H9 (cell line): Measurements from ENCODE around the gene GPR146. TPM values are rescaled to one million over a fixed set of nuclear protein-coding genes. Genes with fewer than 3 reads are reported as not detected.
A peak's percentile ranks its signal among the peaks of the same experiment; 100 is the strongest.

Experiments
- DNase-seq: peaks from one replicate; pipeline ENCODE4 v3.0.0-alpha.2; 2017
- H2AFZ ChIP-seq: one replicate; pipeline ENCODE4 v1.6.1; 2013; ENCODE audit warnings: mild to moderate bottlenecking, low read length, control low read depth, moderate library complexity
- H2AK5ac ChIP-seq: 2 replicates; pipeline ENCODE4 v1.6.1; 2013; ENCODE audit warnings: low read length, control low read depth, mixed read lengths; ENCODE audit not compliant: insufficient read length
- H2BK120ac ChIP-seq: one replicate; pipeline ENCODE4 v1.6.1; 2013; ENCODE audit warnings: low read depth, mild to moderate bottlenecking, low read length, control low read depth, inconsistent platforms; ENCODE audit not compliant: poor library complexity, severe bottlenecking
- H2BK12ac ChIP-seq: 2 replicates; pipeline ENCODE4 v1.6.1; 2013; ENCODE audit warnings: low read length, control low read depth, mixed read lengths, low read depth; ENCODE audit not compliant: insufficient read length
- H2BK15ac ChIP-seq: 2 replicates; pipeline ENCODE4 v1.6.1; 2013; ENCODE audit warnings: low read depth, low read length, control low read depth
- H2BK20ac ChIP-seq: one replicate; pipeline ENCODE4 v1.6.1; 2013; ENCODE audit warnings: low read depth, mild to moderate bottlenecking, low read length, control low read depth, inconsistent platforms; ENCODE audit not compliant: poor library complexity, severe bottlenecking
- H2BK5ac ChIP-seq: 2 replicates; pipeline ENCODE4 v1.6.1; 2013; ENCODE audit warnings: low read length, control low read depth, mixed read lengths; ENCODE audit not compliant: insufficient read length
- H3K14ac ChIP-seq: 2 replicates; pipeline ENCODE4 v1.6.1; 2013; ENCODE audit warnings: low read length, control low read depth; ENCODE audit not compliant: insufficient read depth
- H3K18ac ChIP-seq: 2 replicates; pipeline ENCODE4 v1.6.1; 2013; ENCODE audit warnings: low read depth, mild to moderate bottlenecking, mixed read lengths, low read length, control low read depth; ENCODE audit not compliant: insufficient read length
- H3K23ac ChIP-seq: 2 replicates; pipeline ENCODE4 v1.6.1; 2013; ENCODE audit warnings: low read length, control low read depth, mixed read lengths, low read depth; ENCODE audit not compliant: insufficient read length
- H3K23me2 ChIP-seq: 2 replicates; pipeline ENCODE4 v1.6.1; 2013; ENCODE audit warnings: low read depth, mild to moderate bottlenecking, mixed read lengths, low read length, control low read depth; ENCODE audit not compliant: insufficient read length, poor library complexity, severe bottlenecking
- H3K27ac ChIP-seq: 2 replicates; pipeline ENCODE4 v1.5.1; 2013; ENCODE audit warnings: low read length, control low read depth, mixed read lengths, low read depth; ENCODE audit not compliant: insufficient read length
- H3K27me3 ChIP-seq: 2 replicates; pipeline ENCODE4 v1.6.1; 2013; ENCODE audit warnings: low read length, control low read depth, inconsistent platforms; ENCODE audit not compliant: insufficient read depth
- H3K4ac ChIP-seq: 2 replicates; pipeline ENCODE4 v1.6.1; 2013; ENCODE audit warnings: low read depth, mild to moderate bottlenecking, control low read depth, inconsistent platforms, low read length, moderate library complexity
- H3K4me1 ChIP-seq: 2 replicates; pipeline ENCODE4 v1.6.1; 2013; ENCODE audit warnings: low read length, control low read depth, inconsistent platforms; ENCODE audit not compliant: insufficient read depth
- H3K4me2 ChIP-seq: 2 replicates; pipeline ENCODE4 v1.6.1; 2013; ENCODE audit warnings: low read length, control low read depth, mixed read lengths; ENCODE audit not compliant: insufficient read length, insufficient read depth
- H3K56ac ChIP-seq: 2 replicates; pipeline ENCODE4 v1.6.1; 2013; ENCODE audit warnings: low read depth, mild to moderate bottlenecking, mixed read lengths, low read length, control low read depth; ENCODE audit not compliant: insufficient read length
- H3K79me1 ChIP-seq: 2 replicates; pipeline ENCODE4 v1.6.1; 2013; ENCODE audit warnings: low read depth, mild to moderate bottlenecking, moderate library complexity, low read length, control low read depth, inconsistent platforms; ENCODE audit not compliant: insufficient read depth, poor library complexity, severe bottlenecking
- H3K79me2 ChIP-seq: 2 replicates; pipeline ENCODE4 v1.6.1; 2013; ENCODE audit warnings: low read length, control low read depth, inconsistent platforms; ENCODE audit not compliant: insufficient read depth
- H3K9ac ChIP-seq: 2 replicates; pipeline ENCODE4 v1.6.1; 2013; ENCODE audit warnings: low read length, control low read depth, mixed read lengths; ENCODE audit not compliant: insufficient read length; ENCODE audit errors: extremely low read depth
- H3K9me3 ChIP-seq: one replicate; pipeline ENCODE4 v1.6.1; 2013; ENCODE audit warnings: low read depth, low read length, inconsistent platforms; ENCODE audit not compliant: control insufficient read depth
- H3T11ph ChIP-seq: one replicate; pipeline ENCODE4 v1.6.1; 2013; ENCODE audit warnings: mild to moderate bottlenecking, low read length, control low read depth, inconsistent platforms
- H4K20me1 ChIP-seq: one replicate; pipeline ENCODE4 v1.6.1; 2013; ENCODE audit not compliant: control insufficient read depth, insufficient read length, insufficient read depth
- H4K5ac ChIP-seq: 2 replicates; pipeline ENCODE4 v1.6.1; 2013; ENCODE audit warnings: low read depth, mild to moderate bottlenecking, mixed read lengths, low read length, control low read depth; ENCODE audit not compliant: insufficient read length
- H4K8ac ChIP-seq: replicated peaks from 2 replicates; pipeline ENCODE4 v1.6.1; 2013; ENCODE audit warnings: low read length, control low read depth, mixed read lengths, low read depth; ENCODE audit not compliant: insufficient read length
- H4K91ac ChIP-seq: 2 replicates; pipeline ENCODE4 v1.6.1; 2013; ENCODE audit warnings: low read depth, mild to moderate bottlenecking, moderate library complexity, mixed read lengths, low read length, control low read depth; ENCODE audit not compliant: insufficient read length
- H3K27ac Mint-ChIP-seq, 3 experiments: 2 replicates in 2 of 3; 3 replicates in 1 of 3; pipeline ENCODE4 v1.8.0; 2020 to 2021; ENCODE audit warnings: mixed read lengths in 3 of 3, mild to moderate bottlenecking in 1 of 3, moderate library complexity in 1 of 3
- H3K27me3 Mint-ChIP-seq: 2 replicates; pipeline ENCODE4 v1.8.0; 2021; ENCODE audit warnings: low read depth, mild to moderate bottlenecking, moderate library complexity, mixed read lengths
- H3K36me3 Mint-ChIP-seq, 3 experiments: 2 replicates in 2 of 3; 3 replicates in 1 of 3; pipeline ENCODE4 v1.8.0; 2020 to 2021; ENCODE audit warnings: low read depth in 3 of 3, mixed read lengths in 3 of 3; ENCODE audit not compliant: insufficient read depth in 1 of 3
- H3K4me1 Mint-ChIP-seq, 2 experiments: 2 replicates each; pipeline ENCODE4 v1.8.0; 2020; ENCODE audit warnings: mixed read lengths in 2 of 2
- H3K4me3 Mint-ChIP-seq, 2 experiments: 2 replicates in 1 of 2; 3 replicates in 1 of 2; pipeline ENCODE4 v1.8.0; 2020 to 2021; ENCODE audit warnings: mild to moderate bottlenecking in 2 of 2, mixed read lengths in 2 of 2, moderate library complexity in 1 of 2
- H3K9me3 Mint-ChIP-seq, 2 experiments: 2 replicates in 1 of 2; 3 replicates in 1 of 2; pipeline ENCODE4 v1.8.0; 2020; ENCODE audit warnings: mild to moderate bottlenecking in 2 of 2, mixed read lengths in 2 of 2, moderate library complexity in 1 of 2
- WGBS: extraction: QIAGEN DNeasy Blood & Tissue Kit; methylation state at CpG from one replicate; pipeline ENCODE4 v1.1.7; 2013; ENCODE audit warnings: missing lambda C conversion rate, low lambda C conversion rate, mixed read lengths; ENCODE audit not compliant: insufficient read length; ENCODE audit errors: extremely low coverage; 5-methylcytosine and 5-hydroxymethylcytosine counted together
- total RNA-seq: library from RNA; stranded (reverse); gene quantifications from 2 replicates; pipeline ENCODE4 v1.2.1, GENCODE V29; 2021
- TF ChIP-seq, protein P1 (sequence below): fragments of 200-600 bp; sonication (generic); conservative IDR thresholded peaks from 3 replicates; pipeline ENCODE4 v1.8.0; 2021; ENCODE audit warnings: antibody characterized with exemption, mild to moderate bottlenecking

The GPR146 gene
- total RNA-seq, 1 experiment from 2014 or later, result 1.4 TPM

DNA sequence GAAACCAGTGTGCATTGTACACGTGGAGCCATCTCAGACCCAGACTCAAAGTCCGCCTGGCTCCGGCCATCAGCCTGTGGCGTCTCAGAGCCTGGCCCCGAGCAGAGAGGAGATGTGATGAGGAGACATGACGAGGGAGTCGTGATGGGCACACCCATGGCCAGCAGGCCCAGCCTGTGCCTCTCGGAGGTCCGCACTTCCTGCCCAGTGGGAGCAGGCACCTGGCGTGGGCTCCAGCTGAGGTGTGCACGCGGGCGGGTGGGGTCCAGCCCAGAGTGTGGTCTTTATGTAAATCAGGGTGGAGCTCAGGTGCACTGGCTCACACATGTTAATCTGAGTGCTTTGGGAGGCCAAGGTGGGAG lies 26.0 kb upstream of the GPR146 start:
- no peak for DNase-seq
- Histone ChIP-seq H3K23ac (no peak overlapping the region), H3K4me2 (no peak overlapping the region), H4K5ac (no peak overlapping the region), H3K79me1 (no peaks in the 10 kb centered on the region), H2AK5ac (no peak overlapping the region), H4K8ac (no peak overlapping the region), H3K79me2 (no peaks in the 10 kb centered on the region), H3K23me2 (no peaks in the 10 kb centered on the region), H3K9me3 (no peaks in the 10 kb centered on the region), H2AFZ (no peak overlapping the region), H2BK20ac (no peak overlapping the region), H2BK5ac (no peak overlapping the region), H2BK120ac (no peak overlapping the region), H4K20me1 (no peaks in the 10 kb centered on the region), H2BK15ac (no peak overlapping the region), H3K56ac (no peak overlapping the region), H3K27ac (no peak overlapping the region), H2BK12ac (no peak overlapping the region), H3K14ac (no peak overlapping the region), H3K4me1 (no peaks in the 10 kb centered on the region), H4K91ac (no peak overlapping the region), H3K9ac (no peak overlapping the region), H3K27me3 (no peaks in the 10 kb centered on the region), H3K18ac (no peak overlapping the region), H3K4ac (no peak overlapping the region), H3T11ph (no peak overlapping the region)
- Mint-ChIP-seq H3K36me3 (peaks cover 2 to 23% (median 10%) of the 10 kb centered on the region in 3 experiments; a peak in 6 of 7 replicates), H3K4me1 (no peaks in the 10 kb centered on the region), H3K27me3 (no peaks in the 10 kb centered on the region), H3K27ac (peak overlapping the region in 1 of 3 experiments; percentile 76; a peak in 2 of 7 replicates), H3K9me3 (no peaks in the 10 kb centered on the region), H3K4me3 (no peak overlapping the region)
- TF ChIP-seq, protein P1, sequence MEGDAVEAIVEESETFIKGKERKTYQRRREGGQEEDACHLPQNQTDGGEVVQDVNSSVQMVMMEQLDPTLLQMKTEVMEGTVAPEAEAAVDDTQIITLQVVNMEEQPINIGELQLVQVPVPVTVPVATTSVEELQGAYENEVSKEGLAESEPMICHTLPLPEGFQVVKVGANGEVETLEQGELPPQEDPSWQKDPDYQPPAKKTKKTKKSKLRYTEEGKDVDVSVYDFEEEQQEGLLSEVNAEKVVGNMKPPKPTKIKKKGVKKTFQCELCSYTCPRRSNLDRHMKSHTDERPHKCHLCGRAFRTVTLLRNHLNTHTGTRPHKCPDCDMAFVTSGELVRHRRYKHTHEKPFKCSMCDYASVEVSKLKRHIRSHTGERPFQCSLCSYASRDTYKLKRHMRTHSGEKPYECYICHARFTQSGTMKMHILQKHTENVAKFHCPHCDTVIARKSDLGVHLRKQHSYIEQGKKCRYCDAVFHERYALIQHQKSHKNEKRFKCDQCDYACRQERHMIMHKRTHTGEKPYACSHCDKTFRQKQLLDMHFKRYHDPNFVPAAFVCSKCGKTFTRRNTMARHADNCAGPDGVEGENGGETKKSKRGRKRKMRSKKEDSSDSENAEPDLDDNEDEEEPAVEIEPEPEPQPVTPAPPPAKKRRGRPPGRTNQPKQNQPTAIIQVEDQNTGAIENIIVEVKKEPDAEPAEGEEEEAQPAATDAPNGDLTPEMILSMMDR, result no peak
- WGBS, result no CpG with 5 or more reads among the region's 13 CpGs
